SK-N-SH (cell line): ENCODE results near the gene SAMD8. TPM values are rescaled to one million over a fixed set of nuclear protein-coding genes. Genes with fewer than 3 reads are reported as not detected.

ENCODE experiments used
- CTCF ChIA-PET: fragments of 300-600, 350-600 bp; formaldehyde crosslinking; extraction: SDS; loops from one replicate; lab custom pipeline; 2021; lab: Yijun Ruan, JAX
- POLR2A ChIA-PET: fragments of 350-600 bp; sonication (Branson Sonifier 250); formaldehyde crosslinking; extraction: SDS; loops from one replicate; lab custom pipeline; 2020; ENCODE audit warnings: antibody characterized with exemption, inconsistent platforms; lab: Yijun Ruan, JAX
- DNase-seq: peaks from one replicate; pipeline ENCODE4 v3.0.0; 2012
- H2AFZ ChIP-seq: fragments of 200-600 bp; sonication (generic); 2 replicates; pipeline ENCODE4 v1.8.1; 2016; ENCODE audit warnings: antibody characterized with exemption, mild to moderate bottlenecking, low read depth
- H3F3A ChIP-seq: fragments of 200-600 bp; sonication (generic); replicated peaks from 2 replicates; pipeline ENCODE3; 2016; ENCODE audit warnings: antibody characterized with exemption, mild to moderate bottlenecking; ENCODE audit not compliant: insufficient read depth
- H3K27ac ChIP-seq, 2 experiments: fragments of 200-500 bp in 1 of 2; fragments of 200-600 bp in 1 of 2; sonication (Bioruptor generic) in 1 of 2; sonication (generic), shearing (Covaris generic) in 1 of 2; 2 replicates each; pipeline versions ENCODE4 v1.5.1 to v1.6.1; 2014 to 2016; ENCODE audit warnings: low read depth in 2 of 2, inconsistent platforms in 1 of 2, low read length in 1 of 2, mild to moderate bottlenecking in 1 of 2, mixed read lengths in 1 of 2
- H3K27me3 ChIP-seq: fragments of 200-600 bp; sonication (generic), shearing (Covaris generic); 2 replicates; pipeline ENCODE4 v1.6.1; 2016; ENCODE audit warnings: mixed run types; ENCODE audit not compliant: insufficient read depth
- H3K36me3 ChIP-seq, 2 experiments: fragments of 200-500 bp in 1 of 2; fragments of 200-600 bp in 1 of 2; sonication (Bioruptor generic) in 1 of 2; sonication (generic) in 1 of 2; replicated peaks in 1 of 2; 2 replicates each; pipeline versions ENCODE3 to v1.5.1; 2014 to 2016; ENCODE audit warnings: low read length in 1 of 2, mild to moderate bottlenecking in 1 of 2; ENCODE audit not compliant: insufficient read depth in 2 of 2, control insufficient read depth in 1 of 2
- H3K4me1 ChIP-seq, 2 experiments: fragments of 200-500 bp in 1 of 2; fragments of 200-600 bp in 1 of 2; sonication (Bioruptor generic) in 1 of 2; sonication (generic), shearing (Covaris generic) in 1 of 2; 2 replicates each; pipeline versions ENCODE4 v1.5.1 to v1.6.1; 2014 to 2016; ENCODE audit warnings: low read depth in 1 of 2, low read length in 1 of 2, mixed run types in 1 of 2; ENCODE audit not compliant: insufficient read depth in 2 of 2, control insufficient read depth in 1 of 2
- H3K4me2 ChIP-seq: fragments of 200-600 bp; sonication (generic), shearing (Covaris generic); 2 replicates; pipeline ENCODE4 v1.6.1; 2017; ENCODE audit warnings: mixed run types
- H3K4me3 ChIP-seq, 2 experiments: fragments of 200-500 bp in 1 of 2; fragments of 200-600 bp in 1 of 2; sonication (Bioruptor generic) in 1 of 2; sonication (generic), shearing (Covaris generic) in 1 of 2; 2 replicates each; pipeline versions ENCODE4 v1.5.1 to v1.8.1; 2014 to 2016; ENCODE audit warnings: low read depth in 2 of 2, inconsistent platforms in 1 of 2, low read length in 1 of 2, mild to moderate bottlenecking in 1 of 2, mixed read lengths in 1 of 2, moderate library complexity in 1 of 2
- H3K79me2 ChIP-seq: fragments of 200-600 bp; sonication (generic); 2 replicates; pipeline ENCODE4 v1.8.1; 2017; ENCODE audit warnings: mild to moderate bottlenecking; ENCODE audit not compliant: insufficient read depth
- H3K9ac ChIP-seq: fragments of 200-600 bp; sonication (generic); 2 replicates; pipeline ENCODE4 v1.6.1; 2017; ENCODE audit warnings: mixed run types
- H3K9me2 ChIP-seq: fragments of 200-600 bp; sonication (generic); 2 replicates; pipeline ENCODE4 v1.6.1; 2017; ENCODE audit warnings: mixed run types
- H3K9me3 ChIP-seq: fragments of 200-600 bp; sonication (generic); 2 replicates; pipeline ENCODE4 v1.6.1; 2017; ENCODE audit warnings: mixed run types, mild to moderate bottlenecking, moderate library complexity
- H4K20me1 ChIP-seq: fragments of 200-600 bp; sonication (generic); 2 replicates; pipeline ENCODE4 v1.6.1; 2017; ENCODE audit warnings: mild to moderate bottlenecking, mixed run types; ENCODE audit not compliant: insufficient read depth
- CHD2 ChIP-seq: fragments of 150-350 bp; IDR thresholded peaks from 2 replicates; pipeline ENCODE4 v1.6.1; 2018; ENCODE audit warnings: low read length; ENCODE audit not compliant: partially characterized antibody
- EZH2phosphoT487 ChIP-seq: fragments of 200-600 bp; sonication (generic); IDR thresholded peaks from 2 replicates; pipeline ENCODE4 v1.6.1; 2017; ENCODE audit warnings: low read depth, mixed run types, mild to moderate bottlenecking, antibody characterized with exemption, moderate library complexity, borderline replicate concordance
- FOSL2 ChIP-seq: IDR thresholded peaks from 2 replicates; pipeline ENCODE4 v1.4.0; 2012; ENCODE audit warnings: low read depth, mild to moderate bottlenecking, moderate library complexity, borderline replicate concordance
- MXI1 ChIP-seq: IDR thresholded peaks from 2 replicates; pipeline ENCODE4 v1.6.1; 2012; ENCODE audit warnings: mild to moderate bottlenecking, low read depth, low read length, improper control_type of control experiment
- NFIC ChIP-seq: IDR thresholded peaks from 2 replicates; pipeline ENCODE4 v1.4.0; 2012; ENCODE audit warnings: borderline replicate concordance
- POLR2AphosphoS5 ChIP-seq: IDR thresholded peaks from 2 replicates; pipeline ENCODE4 v1.6.1; 2012; ENCODE audit warnings: low read depth, low read length
- RAD21 ChIP-seq: IDR thresholded peaks from 2 replicates; pipeline ENCODE4 v1.6.1; 2012; ENCODE audit warnings: mild to moderate bottlenecking, low read length
- SMC3 ChIP-seq: IDR thresholded peaks from 2 replicates; pipeline ENCODE4 v1.6.1; 2012; ENCODE audit warnings: low read depth, low read length, improper control_type of control experiment
- TCF12 ChIP-seq: IDR thresholded peaks from 2 replicates; pipeline ENCODE4 v1.4.0; 2012
- ZBTB33 ChIP-seq: IDR thresholded peaks from 2 replicates; pipeline ENCODE4 v1.4.0; 2012; ENCODE audit warnings: low read depth, borderline replicate concordance
- WGBS: methylation state at CpG from one replicate; pipeline ENCODE4 v1.1.6; 2017; ENCODE audit warnings: low lambda C conversion rate; 5-methylcytosine and 5-hydroxymethylcytosine counted together
- polyA plus RNA-seq, 3 experiments: library from polyadenylated mRNA; depleted of rRNA; stranded (reverse); fragments of >200 nt; gene quantifications; 2 replicates each; pipeline ENCODE4 v1.2.3, GENCODE V29; 2012
- TF ChIP-seq, protein P1 (sequence below): fragments of 150-350 bp; IDR thresholded peaks from 2 replicates; pipeline ENCODE4 v1.6.1; 2017; ENCODE audit warnings: antibody characterized with exemption, low read length, low read depth, borderline replicate concordance

SAMD8 gene
- polyA plus RNA-seq, 1 of the 3 experiments (the other 2 are of a cell fraction): 9.7 TPM

DNA sequence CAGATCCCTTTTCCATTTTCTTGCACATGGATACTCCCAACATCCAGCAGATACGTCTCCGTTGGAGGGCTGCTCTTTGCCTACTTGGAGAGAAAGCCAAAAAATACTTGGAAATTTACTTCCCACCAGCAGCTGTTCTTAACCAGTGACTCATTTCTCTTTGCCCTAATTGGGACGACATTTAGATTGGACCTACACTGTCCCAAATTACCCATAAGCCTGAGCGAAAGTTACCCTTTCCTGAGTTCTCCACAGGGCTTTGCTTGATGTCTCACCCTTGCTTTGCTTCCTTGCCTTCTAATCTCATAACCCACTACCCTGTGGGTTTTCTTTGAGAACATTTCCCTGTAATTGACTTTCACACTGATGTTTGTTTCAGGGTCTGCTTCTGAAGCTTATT, 48.1 kb downstream of the SAMD8 start (continued):
- TF ChIP-seq, protein P1, sequence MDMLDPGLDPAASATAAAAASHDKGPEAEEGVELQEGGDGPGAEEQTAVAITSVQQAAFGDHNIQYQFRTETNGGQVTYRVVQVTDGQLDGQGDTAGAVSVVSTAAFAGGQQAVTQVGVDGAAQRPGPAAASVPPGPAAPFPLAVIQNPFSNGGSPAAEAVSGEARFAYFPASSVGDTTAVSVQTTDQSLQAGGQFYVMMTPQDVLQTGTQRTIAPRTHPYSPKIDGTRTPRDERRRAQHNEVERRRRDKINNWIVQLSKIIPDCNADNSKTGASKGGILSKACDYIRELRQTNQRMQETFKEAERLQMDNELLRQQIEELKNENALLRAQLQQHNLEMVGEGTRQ: no peak
- no peak for TF ChIP-seq TCF12
- TF ChIP-seq MXI1: no peak

DNA sequence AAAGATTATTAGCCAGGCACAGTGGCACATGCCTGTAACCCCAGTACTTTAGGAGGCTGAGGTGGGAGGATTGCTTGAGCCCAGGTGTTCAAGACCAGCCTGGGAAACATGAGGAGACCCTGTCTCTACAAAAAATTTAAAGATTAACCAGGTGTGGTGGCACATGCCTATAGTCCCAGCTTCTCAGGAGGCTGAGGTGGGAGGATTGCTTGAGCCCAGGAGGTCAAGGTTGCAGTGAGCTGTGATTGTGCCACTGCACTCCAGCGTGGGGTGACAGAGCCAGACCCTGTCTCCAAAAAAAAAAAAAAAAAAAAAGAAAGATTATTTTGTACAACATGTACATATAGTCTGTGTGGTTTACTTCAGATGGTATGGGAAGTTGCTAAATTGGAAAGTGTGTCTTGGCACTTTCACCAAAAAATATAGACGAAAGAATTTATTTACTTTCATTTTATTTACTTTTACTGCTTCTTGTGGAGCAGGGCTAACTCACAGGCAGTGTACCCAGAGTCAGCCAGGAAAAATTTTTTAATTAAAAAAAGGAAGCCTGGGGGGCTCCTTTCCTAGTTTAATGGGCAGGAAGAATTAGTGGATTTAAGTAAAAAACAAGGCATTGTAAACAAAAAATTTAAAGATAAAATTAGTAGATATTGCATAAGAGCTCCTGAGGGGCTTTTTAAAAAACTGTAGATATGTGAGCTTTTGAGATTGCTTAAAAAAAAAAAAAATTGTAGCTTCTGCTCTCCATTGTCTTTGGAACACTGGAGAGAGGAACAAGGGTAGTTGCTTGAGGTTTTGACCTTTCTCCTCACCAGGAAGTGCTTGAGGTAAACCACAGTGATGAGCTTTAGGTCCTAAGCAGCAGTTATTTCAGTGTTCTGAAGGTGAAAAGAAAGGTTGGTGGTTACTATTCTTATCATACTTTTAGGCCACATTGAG, 54.5 kb downstream of the SAMD8 start:
- no peak for TF ChIP-seq RAD21
- no peak for TF ChIP-seq FOSL2
- TF ChIP-seq NFIC: no peak
- no peak for TF ChIP-seq ZBTB33
- TF ChIP-seq EZH2phosphoT487: no peak
- no peak for TF ChIP-seq SMC3
- no peak for TF ChIP-seq CHD2
- TF ChIP-seq, all 33 proteins: peak for 0
- H3F3A ChIP-seq: peaks cover 10% of the 10 kb centered on the region
- H3K27me3 ChIP-seq: no peaks in the 10 kb centered on the region
- no peak overlapping the region for H3K4me2 ChIP-seq
- 80% methylated on average over 2 of the region's 2 CpGs for WGBS
- H3K9me2 ChIP-seq: no peaks in the 10 kb centered on the region
- CTCF ChIA-PET: interaction anchor here (1.1 to 1.5 kb wide), 2 partner anchors 10 to 12 kb away, joined by 3 to 6 read pairs; no protein-coding TSS in a partner anchor
- peaks cover 2 to 17% of the 10 kb centered on the region in 2 experiments for H3K36me3 ChIP-seq
- H4K20me1 ChIP-seq: no peaks in the 10 kb centered on the region
- POLR2A ChIA-PET: interaction anchor here (0.6 kb wide), 1 partner anchor 1286 kb away, joined by 3 read pairs; no protein-coding TSS in a partner anchor
- no peaks in the 10 kb centered on the region for H3K9me3 ChIP-seq
- H2AFZ ChIP-seq: no peak overlapping the region
- peak; percentile 23 for DNase-seq
- H3K27ac ChIP-seq: no peak overlapping the region
- H3K9ac ChIP-seq: no peak overlapping the region
- H3K79me2 ChIP-seq: peaks cover 51% of the 10 kb centered on the region; the same call in 1 of the 2 replicates
- H3K4me3 ChIP-seq: no peak overlapping the region
- H3K4me1 ChIP-seq: 0 out of 4 replicates have a peak, but pooled peaks cover 0 to 5% of the 10 kb centered on the region in 2 experiments

DNA sequence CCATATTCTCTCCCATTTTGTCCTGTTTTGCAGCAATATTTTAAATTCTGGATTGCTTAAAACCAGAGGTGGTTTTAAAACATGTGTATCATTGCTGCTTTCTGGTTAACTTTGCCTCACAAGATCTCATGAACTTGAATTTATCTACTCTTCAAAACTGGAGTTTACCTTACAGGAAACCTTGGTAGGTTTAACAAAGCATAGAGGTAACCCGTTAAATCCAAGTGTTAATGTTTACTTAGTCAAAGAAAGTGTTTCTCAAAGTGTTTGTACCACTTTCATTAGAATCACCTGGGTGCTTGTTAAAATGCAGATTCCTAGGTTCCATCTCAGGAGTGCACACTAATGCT, 55.1 kb downstream of the SAMD8 start:
- H3K9me3 ChIP-seq: no peaks in the 10 kb centered on the region
- no peak for DNase-seq
- no peak overlapping the region for H3K27ac ChIP-seq
- WGBS: 94% methylated on average over 1 of the region's 1 CpG
- ChIA-PET CTCF (interaction anchor here (1.1 to 1.5 kb wide), 3 partner anchors 9 to 60 kb away, joined by 3 to 6 read pairs (median 3); no protein-coding TSS in a partner anchor), POLR2A (no interaction called here)
- no peaks in the 10 kb centered on the region for H3K9me2 ChIP-seq
- peaks cover 52% of the 10 kb centered on the region; the same call in 1 of the 2 replicates for H3K79me2 ChIP-seq
- no peak overlapping the region for H3K4me3 ChIP-seq
- 0 out of 4 replicates have a peak, but pooled peaks cover 0 to 5% of the 10 kb centered on the region in 2 experiments for H3K4me1 ChIP-seq
- H3F3A ChIP-seq: peaks cover 10% of the 10 kb centered on the region
- no peaks in the 10 kb centered on the region for H4K20me1 ChIP-seq
- no peaks in the 10 kb centered on the region for H3K27me3 ChIP-seq
- H2AFZ ChIP-seq: no peak overlapping the region
- H3K4me2 ChIP-seq: no peak overlapping the region
- no peak overlapping the region for H3K9ac ChIP-seq
- H3K36me3 ChIP-seq: peaks cover 2 to 19% of the 10 kb centered on the region in 2 experiments
- no peak for TF ChIP-seq POLR2AphosphoS5
